Measurements from ENCODE around the gene C13orf46.

Gene C13orf46

DNA sequence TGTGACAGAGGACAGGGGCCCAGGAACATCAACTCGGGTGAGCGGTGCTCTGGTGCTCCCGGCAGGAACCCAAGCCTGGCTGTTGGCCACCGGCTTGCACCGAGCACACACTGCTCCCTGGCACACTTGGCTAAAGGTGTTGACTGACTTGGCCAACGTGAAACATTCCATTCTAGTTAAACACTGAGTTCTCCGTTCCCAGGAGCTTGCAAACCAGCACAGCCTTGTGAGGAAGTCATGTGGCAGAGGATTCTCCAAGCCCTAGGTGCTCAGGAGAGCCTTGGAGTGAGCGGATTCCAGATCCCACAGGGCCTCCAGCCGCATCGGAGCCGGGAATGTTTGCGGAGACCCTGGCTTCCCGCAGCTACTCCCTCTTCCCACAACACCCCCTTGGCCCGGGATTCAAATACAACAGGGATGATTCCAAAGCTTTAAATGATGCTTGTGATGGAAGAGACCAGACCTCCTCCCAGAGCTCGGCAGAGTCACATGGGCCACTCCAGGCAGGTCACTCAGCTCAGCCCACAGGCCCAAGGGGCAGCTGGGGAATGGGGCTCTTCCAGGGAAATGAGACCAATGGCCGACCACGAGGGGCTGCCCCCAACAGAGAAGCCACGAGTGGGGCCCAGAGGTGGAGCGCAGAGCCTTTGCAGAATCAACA, 2.9 kb downstream of the C13orf46 start:
- no peak for DNase-seq

GRCh38 chr13:113969973-113970611, 3.8 kb downstream of the C13orf46 start:
- no peak for DNase-seq

- DNase-seq = no peak
These were observed 4.4 kb downstream of the C13orf46 start for GRCh38 chr13:113969311-113969972.

- no peak for DNase-seq
These were observed 5.2 kb downstream of the C13orf46 start for GRCh38 chr13:113968463-113969310.

DNA sequence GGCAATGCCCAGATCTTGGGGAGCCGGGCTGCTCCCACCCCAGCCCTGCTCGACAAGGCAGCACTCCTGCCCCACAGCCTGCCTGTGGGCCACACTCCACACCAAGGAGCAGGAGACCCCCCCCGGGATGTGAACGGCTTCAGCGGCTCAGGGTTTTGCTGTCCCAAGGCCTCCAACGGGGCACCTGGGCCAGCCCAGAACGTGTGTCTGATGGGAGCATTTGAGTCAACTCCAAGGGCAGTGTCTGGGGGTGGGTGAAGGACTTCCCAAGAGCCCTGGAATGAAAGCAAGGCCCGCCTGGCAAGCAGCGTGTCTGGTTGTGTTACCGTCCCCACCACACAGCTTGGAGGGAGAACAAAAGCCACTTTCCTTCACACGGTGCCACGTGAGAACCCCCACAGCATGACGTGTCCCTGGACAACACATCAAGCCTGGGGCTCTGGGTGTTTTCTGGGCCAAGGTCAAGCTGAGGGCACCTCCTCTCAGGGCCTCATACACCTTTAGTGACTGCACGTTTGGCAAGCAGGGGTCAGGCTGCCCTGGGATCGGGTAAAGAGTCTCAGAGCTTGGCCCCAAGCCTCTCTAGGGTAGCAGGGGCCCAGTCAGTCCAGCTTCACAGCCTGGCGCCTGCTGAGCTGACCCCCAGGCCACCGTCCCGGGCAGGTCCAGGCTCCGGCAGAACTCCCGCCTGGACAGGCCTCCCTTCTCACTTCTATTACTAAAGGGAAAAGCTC, 6.0 kb downstream of the C13orf46 start:
- DNase-seq = no peak

GRCh38 chr13:113967206-113967720, 6.6 kb downstream of the C13orf46 start:
- DNase-seq = no peak

DNA sequence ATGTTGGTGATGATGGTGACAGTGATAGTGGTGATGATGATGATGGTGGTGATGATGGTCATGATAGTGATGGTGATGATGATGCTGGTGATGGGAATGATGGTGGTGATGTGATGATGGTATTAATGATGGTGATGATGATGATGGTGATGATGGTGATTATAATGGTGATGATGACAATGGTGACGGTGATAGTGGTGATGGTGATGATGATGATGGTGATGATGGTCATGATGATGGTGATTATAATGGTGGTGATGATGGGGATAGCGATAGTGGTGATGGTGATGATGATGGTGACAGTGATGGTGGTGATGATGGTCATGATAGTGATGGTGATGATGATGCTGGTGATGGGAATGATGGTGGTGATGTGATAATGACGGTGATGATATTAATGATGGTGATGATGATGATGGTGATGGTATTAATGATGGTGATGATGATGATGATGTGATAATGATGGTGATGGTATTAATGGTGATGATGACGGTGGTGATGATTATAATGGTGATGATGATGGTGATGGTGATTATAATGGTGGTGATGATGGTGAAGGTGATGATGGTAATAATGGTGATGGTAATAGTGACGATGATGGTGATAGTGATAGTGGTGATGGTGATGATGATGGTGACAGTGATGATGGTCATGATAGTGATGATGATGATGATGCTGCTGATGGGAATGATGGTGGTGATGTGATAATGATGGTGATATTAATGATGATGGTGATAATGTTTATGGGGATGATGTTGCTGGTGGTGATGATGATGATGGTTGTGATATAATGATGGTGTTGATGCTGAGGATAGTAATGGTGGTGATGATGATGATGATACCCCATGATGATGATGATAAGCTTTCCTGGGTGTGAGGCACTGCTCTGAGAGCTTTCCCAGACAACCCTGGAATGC, 7.7 kb downstream of the C13orf46 start:
- DNase-seq = no peak

DNA sequence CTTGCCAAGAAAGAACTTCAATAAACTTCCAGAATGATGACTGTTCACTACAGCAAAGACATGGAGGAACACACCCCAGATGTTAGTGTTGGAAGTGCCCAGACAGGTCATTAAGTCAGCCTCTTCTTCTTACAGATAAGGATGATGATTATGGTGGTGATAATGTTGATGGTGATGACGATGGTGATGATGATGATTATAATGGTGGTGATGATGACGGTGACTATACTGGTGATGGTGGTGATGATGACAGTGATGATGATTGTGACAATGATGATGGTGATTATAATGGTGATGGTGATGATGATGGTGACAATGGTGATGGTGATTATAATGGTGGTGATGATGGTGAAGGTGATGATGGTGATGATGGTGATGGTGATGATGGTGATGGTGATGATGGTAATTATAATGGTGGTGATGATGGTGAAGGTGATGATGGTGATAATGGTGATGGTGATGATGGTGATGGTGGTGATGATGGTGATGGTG, 8.4 kb downstream of the C13orf46 start:
- no peak for DNase-seq

DNA sequence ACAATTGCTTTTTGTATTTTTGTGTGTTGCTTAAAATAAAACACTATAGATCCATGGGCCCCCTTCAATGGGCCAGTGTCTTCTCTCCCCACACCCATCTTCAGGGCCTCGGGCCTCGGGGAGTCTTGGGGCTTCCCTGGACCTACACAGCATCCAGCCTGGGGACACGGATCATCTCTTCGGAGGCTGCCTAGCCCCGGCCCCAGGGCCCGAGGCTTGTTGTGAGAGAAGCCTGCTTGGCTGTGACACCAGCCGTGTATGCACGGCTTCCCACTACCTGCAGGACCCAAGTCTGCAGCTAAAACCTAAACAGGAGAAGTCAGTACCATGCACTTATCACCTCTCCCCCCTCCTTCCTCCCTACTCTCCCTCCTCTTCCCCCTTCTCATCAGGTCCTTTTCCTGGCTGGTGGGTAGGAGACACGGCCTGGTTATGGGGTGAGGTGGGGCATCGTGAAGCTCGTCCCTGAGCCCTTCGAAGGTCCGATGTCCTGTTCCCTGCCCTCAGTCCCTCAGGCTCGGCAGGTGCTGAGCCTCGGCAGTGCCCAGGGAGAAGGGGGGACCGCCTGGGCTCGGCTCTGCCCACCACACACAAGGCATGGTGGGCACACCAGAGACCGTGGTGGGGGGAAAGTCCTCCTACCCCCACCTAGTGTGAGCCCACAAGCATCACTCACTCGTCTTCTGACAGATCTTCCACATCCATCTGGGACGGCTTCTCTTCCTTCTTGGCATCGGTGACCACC, 9.5 kb downstream of the C13orf46 start:
- DNase-seq = no peak

GRCh38 chr13:113963376-113963775, 10.5 kb downstream of the C13orf46 start:
- DNase-seq = no peak

DNA sequence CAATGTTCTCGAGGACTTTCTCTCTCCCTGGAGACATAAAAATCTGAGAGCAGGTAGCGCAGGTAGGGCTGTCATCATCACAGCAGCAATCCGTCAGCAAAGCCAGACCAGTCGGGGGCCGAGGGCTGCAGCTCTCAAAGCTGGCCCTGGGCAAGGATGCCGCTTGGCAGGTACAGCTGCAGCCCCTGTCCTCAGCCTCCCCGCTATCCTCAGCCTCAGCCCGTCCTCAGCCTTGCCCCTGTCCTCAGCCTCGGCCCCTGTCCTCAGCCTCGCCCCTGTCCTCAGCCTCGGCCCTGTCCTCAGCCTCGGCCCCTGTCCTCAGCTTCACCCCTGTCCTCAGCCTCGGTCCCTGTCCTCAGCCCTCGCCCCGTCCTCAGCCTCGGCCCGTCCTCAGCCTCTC, 10.9 kb downstream of the C13orf46 start:
- DNase-seq = no peak

DNA sequence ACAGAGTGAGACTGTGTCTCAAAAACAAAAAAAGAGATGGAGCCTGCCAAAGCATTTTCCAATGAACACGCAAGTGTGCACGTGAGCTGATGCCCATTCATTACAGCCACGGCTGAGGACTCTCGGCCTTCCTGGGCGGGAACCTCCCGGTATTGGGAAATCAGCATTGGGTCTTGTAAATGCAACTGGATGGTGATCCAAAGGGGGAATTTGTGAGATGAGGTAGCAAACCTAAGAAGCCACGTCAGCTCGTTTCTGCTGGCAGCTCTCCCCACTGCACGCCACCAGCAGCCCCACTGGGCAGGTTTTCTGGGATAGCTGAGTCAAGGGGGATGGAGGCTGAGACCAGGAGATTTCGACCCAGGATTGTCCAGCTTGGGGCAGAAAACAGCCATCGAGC, 11.5 kb downstream of the C13orf46 start:
- no peak for DNase-seq

DNA sequence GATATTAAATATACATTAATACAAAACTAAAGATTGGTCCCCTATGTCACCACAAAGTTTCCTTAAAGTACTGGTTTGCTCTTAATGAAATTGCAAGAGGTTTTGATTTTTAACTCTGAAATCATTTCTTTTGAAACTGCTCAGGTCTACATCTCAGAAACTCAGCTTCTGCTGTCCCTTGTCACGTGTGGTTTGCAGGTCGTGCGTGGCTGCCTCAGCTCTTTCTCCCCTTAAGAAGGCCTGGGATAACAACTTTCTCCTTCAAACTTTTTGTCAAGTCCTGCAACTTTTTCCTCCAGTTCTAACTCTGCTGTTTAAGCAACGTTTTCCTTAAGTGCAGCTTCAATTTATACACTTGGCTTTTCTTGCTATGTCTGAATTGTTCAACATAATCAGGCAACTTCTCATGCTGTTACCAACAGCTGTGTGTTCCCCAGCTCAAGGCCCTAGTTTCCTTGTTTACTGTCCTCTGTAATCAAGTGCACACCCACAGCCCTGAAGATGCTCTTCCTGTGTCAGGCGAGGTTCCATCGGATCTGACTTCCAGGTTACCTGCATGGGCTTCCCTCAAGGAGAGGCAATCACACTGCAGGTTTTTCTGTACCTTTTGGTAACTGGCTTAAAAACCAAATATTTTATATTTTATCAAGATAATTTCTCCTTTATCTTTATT, 13.5 kb downstream of the C13orf46 start:
- DNase-seq = no peak

DNA sequence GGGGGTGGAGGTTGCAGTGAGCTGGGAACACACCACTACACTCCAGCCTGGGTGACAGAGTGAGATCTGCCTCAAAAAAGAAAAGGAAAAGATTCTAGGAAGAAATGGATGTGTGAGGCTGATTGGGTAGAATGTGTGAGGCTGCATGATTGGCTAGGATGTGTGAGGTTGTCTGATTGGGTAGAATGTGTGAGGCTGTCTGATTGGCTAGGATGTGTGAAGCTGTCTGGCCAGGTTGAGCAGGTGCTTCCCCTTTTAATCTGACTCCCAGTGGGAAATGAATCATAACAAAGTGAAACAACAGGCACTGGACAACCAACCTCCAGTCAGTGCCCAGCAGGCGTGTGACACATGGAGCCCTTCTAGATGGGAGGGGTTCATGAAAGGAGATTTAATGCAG, 14.7 kb downstream of the C13orf46 start:
- no peak for DNase-seq

DNA sequence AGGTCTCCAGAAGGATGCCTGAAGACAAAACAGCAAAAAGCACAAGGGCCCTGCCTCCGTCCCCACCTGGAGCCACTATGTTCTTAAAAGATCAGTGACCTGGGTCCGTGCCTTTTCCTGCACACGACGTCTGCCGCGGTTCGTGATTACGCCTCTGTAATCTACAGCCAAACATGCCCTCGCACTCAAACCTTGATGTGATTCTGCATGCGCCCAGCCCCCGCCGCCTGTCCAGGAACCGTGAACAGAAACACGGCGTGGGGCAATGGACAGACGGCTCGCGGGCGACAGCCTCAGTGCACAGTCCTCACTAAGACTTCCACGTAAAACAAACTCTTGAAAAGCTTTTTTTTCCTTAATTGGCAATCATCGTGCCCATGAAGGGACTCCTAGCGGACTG, 15.5 kb downstream of the C13orf46 start:
- DNase-seq = no peak

DNA sequence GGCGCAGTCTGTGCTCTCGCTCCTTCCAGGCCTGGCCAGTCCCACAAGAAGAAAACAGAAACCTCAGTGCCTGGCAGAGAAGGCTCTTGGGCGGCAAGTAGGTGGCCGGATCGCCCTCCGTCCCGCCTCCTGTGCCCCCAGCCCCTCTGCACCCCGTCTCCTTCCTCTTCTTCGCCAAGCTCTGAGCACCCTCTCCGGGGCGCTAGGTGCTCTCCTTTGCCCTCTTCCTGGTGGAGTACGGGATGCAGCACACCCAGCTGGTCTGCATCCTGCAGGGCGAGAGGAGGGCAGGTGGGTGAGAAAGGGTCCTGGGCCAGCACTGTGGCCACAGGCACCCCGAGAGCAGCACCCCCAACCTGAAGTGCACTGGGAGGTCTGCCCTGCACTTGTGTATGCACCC, 17.3 kb downstream of the C13orf46 start:
- no peak for DNase-seq

GRCh38 chr13:113955691-113956090, 18.2 kb downstream of the C13orf46 start:
- no peak for DNase-seq

- DNase-seq = no peak
These were observed 18.6 kb downstream of the C13orf46 start for GRCh38 chr13:113955235-113955634.

DNA sequence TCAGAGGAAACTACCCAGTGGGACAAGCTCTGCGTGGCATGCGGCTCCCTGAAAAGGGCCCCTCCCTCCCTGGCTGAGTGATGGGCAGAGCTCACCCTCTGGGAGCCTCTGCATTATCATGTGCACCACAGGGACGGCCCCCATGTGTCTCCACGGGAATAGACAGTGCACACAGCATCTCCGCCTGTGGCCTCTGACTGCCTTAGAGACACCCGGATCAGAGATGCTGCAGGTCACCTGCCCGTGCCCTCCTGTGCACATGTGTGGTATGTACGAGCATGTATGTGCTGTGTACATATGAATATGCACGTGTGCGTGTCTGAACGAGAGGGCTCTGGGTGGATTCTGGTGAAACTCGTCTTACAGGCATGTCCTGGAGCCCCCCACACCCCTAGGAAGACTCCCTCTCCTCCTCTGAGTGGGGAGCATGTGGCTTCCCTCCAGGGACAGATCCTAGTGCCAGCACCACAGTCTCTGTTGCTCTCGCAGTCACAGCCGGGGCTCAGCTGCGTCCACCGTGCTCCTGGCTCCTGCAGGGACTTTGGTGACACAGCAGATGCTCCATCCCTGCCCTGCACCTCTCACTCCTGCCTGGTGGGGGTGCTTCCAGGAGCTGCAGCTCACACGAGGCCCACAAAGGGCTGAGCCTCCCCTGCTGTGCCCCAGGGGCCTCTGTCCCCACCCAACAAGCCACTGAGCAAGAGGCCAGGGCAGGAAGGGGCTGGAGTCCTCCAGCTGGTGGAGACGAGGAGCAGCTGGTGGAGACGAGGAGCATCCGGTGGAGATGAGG, 19.6 kb downstream of the C13orf46 start:
- no peak for DNase-seq
